H1 (cell line): ENCODE data around the gene TSPAN8.

Experiments
- CREB1 ChIP-seq: IDR thresholded peaks from 2 replicates; pipeline ENCODE4 v1.6.1; 2012; ENCODE audit warnings: inconsistent platforms
- CTCF ChIP-seq, 3 experiments: IDR thresholded peaks; 1 replicate in 2 of 3; 2 replicates in 1 of 3; pipeline versions ENCODE4 v1.5.1 to v1.6.1; 2011; ENCODE audit warnings: low read length in 3 of 3, mild to moderate bottlenecking in 3 of 3, inconsistent platforms in 2 of 3, low read depth in 1 of 3, moderate library complexity in 1 of 3; ENCODE audit not compliant: insufficient read depth in 1 of 3; ENCODE audit errors: control extremely low read depth in 1 of 3
- EP300 ChIP-seq, 2 experiments: IDR thresholded peaks; 1 replicate in 1 of 2; 2 replicates in 1 of 2; pipeline ENCODE4 v1.6.1; 2011 to 2012; ENCODE audit warnings: low read depth in 2 of 2, low read length in 2 of 2, mild to moderate bottlenecking in 2 of 2, borderline replicate concordance in 1 of 2, inconsistent platforms in 1 of 2, moderate library complexity in 1 of 2
- EZH2 ChIP-seq: fragments of 200-600 bp; sonication (generic); IDR thresholded peaks from 2 replicates; pipeline ENCODE4 v1.7.1; 2012; ENCODE audit warnings: low read depth, mild to moderate bottlenecking, moderate library complexity, low read length, inconsistent platforms; ENCODE audit not compliant: severe bottlenecking
- GTF2F1 ChIP-seq: IDR thresholded peaks from 2 replicates; pipeline ENCODE4 v1.6.1; 2012; ENCODE audit warnings: low read depth, low read length, improper control_type of control experiment, borderline replicate concordance
- POLR2A ChIP-seq, 2 experiments: IDR thresholded peaks; 1 replicate in 1 of 2; 2 replicates in 1 of 2; pipeline ENCODE4 v1.6.1; 2011; ENCODE audit warnings: low read depth in 2 of 2, low read length in 2 of 2, mild to moderate bottlenecking in 2 of 2; ENCODE audit errors: control extremely low read depth in 1 of 2
- RFX5 ChIP-seq: IDR thresholded peaks from 2 replicates; pipeline ENCODE4 v1.6.1; 2011; ENCODE audit warnings: low read depth, low read length, improper control_type of control experiment, borderline replicate concordance
- SIN3A ChIP-seq, 2 experiments: IDR thresholded peaks in 1 of 2; conservative IDR thresholded peaks in 1 of 2; 2 replicates each; pipeline ENCODE4 v1.6.1; 2011 to 2012; ENCODE audit warnings: low read length in 2 of 2, improper control_type of control experiment in 1 of 2, low read depth in 1 of 2, mild to moderate bottlenecking in 1 of 2
- TAF1 ChIP-seq: IDR thresholded peaks from 2 replicates; pipeline ENCODE4 v1.6.1; 2011; ENCODE audit warnings: mild to moderate bottlenecking, low read depth, low read length
- TEAD4 ChIP-seq: IDR thresholded peaks from 2 replicates; pipeline ENCODE4 v1.6.1; 2012; ENCODE audit warnings: low read depth, low read length, inconsistent platforms, mixed read lengths
- USF2 ChIP-seq: IDR thresholded peaks from 2 replicates; pipeline ENCODE4 v1.6.1; 2011; ENCODE audit warnings: low read length, improper control_type of control experiment
- TF ChIP-seq, protein P1 (sequence below): IDR thresholded peaks from 2 replicates; pipeline ENCODE4 v1.6.1; 2012; ENCODE audit warnings: low read length, inconsistent platforms
- TF ChIP-seq, protein P2 (sequence below): IDR thresholded peaks from 2 replicates; pipeline ENCODE4 v1.6.1; 2012; ENCODE audit warnings: inconsistent platforms
- TF ChIP-seq, protein P3 (sequence below): IDR thresholded peaks from 2 replicates; pipeline ENCODE4 v1.6.1; 2011; ENCODE audit warnings: low read depth, mild to moderate bottlenecking, low read length; ENCODE audit not compliant: insufficient read depth

DNA sequence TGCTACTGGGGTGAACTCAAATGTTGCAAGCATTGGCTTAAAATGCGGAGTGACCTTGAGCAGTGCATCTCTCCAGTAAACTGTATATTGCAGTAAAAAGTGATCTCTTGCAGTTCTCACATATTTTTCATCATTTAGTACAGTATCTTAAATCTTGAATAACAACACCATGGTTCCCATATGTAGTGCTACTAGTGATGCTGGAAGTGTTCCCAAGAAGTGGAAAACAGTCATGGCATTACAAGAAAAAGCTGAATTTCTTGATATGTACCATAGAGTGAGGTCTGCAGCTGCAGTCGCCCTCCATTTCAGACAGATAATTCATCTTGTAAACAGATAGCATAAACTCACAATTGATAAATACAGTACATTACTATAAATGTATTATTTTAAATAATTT lies 42.9 kb upstream of the TSPAN8 start:
- no peak for TF ChIP-seq EZH2
- TF ChIP-seq, protein P1, sequence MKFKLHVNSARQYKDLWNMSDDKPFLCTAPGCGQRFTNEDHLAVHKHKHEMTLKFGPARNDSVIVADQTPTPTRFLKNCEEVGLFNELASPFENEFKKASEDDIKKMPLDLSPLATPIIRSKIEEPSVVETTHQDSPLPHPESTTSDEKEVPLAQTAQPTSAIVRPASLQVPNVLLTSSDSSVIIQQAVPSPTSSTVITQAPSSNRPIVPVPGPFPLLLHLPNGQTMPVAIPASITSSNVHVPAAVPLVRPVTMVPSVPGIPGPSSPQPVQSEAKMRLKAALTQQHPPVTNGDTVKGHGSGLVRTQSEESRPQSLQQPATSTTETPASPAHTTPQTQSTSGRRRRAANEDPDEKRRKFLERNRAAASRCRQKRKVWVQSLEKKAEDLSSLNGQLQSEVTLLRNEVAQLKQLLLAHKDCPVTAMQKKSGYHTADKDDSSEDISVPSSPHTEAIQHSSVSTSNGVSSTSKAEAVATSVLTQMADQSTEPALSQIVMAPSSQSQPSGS = no peak
- no peak for TF ChIP-seq CREB1
- TF ChIP-seq CTCF (IDR thresholded peaks at IDR 0.05; ENCODE audit: control extremely low read depth in 1 of 3, insufficient read depth in 1 of 3, low read depth in 1 of 3, low read length in 3 of 3) = no peak
- TF ChIP-seq USF2 = no peak
- TF ChIP-seq, protein P2, sequence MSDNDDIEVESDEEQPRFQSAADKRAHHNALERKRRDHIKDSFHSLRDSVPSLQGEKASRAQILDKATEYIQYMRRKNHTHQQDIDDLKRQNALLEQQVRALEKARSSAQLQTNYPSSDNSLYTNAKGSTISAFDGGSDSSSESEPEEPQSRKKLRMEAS = no peak
- TF ChIP-seq TEAD4 = no peak
- no peak for TF ChIP-seq TAF1
- TF ChIP-seq GTF2F1 = no peak
- TF ChIP-seq, protein P3, sequence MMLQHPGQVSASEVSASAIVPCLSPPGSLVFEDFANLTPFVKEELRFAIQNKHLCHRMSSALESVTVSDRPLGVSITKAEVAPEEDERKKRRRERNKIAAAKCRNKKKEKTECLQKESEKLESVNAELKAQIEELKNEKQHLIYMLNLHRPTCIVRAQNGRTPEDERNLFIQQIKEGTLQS = no peak
- TF ChIP-seq POLR2A (IDR thresholded peaks at IDR 0.05; ENCODE audit: control extremely low read depth in 1 of 2, low read depth in 2 of 2, low read length in 2 of 2) = no peak
- no peak for TF ChIP-seq SIN3A (conservative IDR thresholded peaks at IDR 0.05 in 1 of 2, IDR thresholded peaks at IDR 0.05 in 1 of 2; ENCODE audit: low read depth in 1 of 2, low read length in 2 of 2)
- no peak for TF ChIP-seq EP300 (IDR thresholded peaks at IDR 0.05; ENCODE audit: borderline replicate concordance in 1 of 2, low read depth in 2 of 2, low read length in 2 of 2)
- TF ChIP-seq RFX5 = no peak
